Cardiac muscle cell (in vitro differentiated cells and primary cell): ENCODE measurements around the gene PTTG1IP. TPM values are rescaled to one million over a fixed set of nuclear protein-coding genes. Genes with fewer than 3 reads are reported as not detected.

Experiments
- DNase-seq, 2 donors: peaks; one replicate each; pipeline versions ENCODE4 v3.0.0 to v3.0.0-alpha.2; 2010 to 2017; ENCODE audit warnings: low read depth in 1 of 2, low spot score in 1 of 2
- H3K27ac ChIP-seq: fragments of 200-600 bp; sonication (generic); 2 replicates; pipeline ENCODE4 v1.5.1; 2016
- H3K27me3 ChIP-seq: fragments of 200-600 bp; sonication (generic); 2 replicates; pipeline ENCODE4 v1.6.0; 2016; ENCODE audit warnings: control low read depth
- H3K36me3 ChIP-seq: fragments of 200-600 bp; sonication (generic); 2 replicates; pipeline ENCODE4 v1.5.1; 2016; ENCODE audit warnings: control low read depth
- H3K4me1 ChIP-seq: fragments of 200-600 bp; sonication (generic); 2 replicates; pipeline ENCODE4 v1.8.1; 2017; ENCODE audit warnings: low read depth, mild to moderate bottlenecking, mixed run types
- H3K4me3 ChIP-seq: fragments of 200-600 bp; sonication (generic); 2 replicates; pipeline ENCODE4 v1.5.1; 2016; ENCODE audit warnings: mild to moderate bottlenecking
- H3K9me3 ChIP-seq: fragments of 200-600 bp; sonication (generic); 2 replicates; pipeline ENCODE4 v1.5.1; 2017; ENCODE audit warnings: low read depth, mild to moderate bottlenecking, control low read depth
- polyA plus RNA-seq: library from polyadenylated mRNA; unstranded; fragments of >200 nt; fragmentation: Nextera tagmentation; extraction: Ambion mirVana; gene quantifications from 2 replicates; pipeline ENCODE4 v1.2.1, GENCODE V29; 2016
- total RNA-seq: library from RNA; depleted of rRNA; stranded (reverse); fragments of >200 nt; gene quantifications from 2 replicates; pipeline ENCODE4 v1.2.3, GENCODE V29; 2016
- TF ChIP-seq, protein P1 (sequence below): IDR thresholded peaks from 2 replicates; pipeline ENCODE4 v1.5.1; 2012; ENCODE audit warnings: low read depth, mild to moderate bottlenecking, low read length

Gene PTTG1IP
- total and polyA plus RNA-seq, 2 experiments from 2014 or later = 204 to 253 TPM

DNA sequence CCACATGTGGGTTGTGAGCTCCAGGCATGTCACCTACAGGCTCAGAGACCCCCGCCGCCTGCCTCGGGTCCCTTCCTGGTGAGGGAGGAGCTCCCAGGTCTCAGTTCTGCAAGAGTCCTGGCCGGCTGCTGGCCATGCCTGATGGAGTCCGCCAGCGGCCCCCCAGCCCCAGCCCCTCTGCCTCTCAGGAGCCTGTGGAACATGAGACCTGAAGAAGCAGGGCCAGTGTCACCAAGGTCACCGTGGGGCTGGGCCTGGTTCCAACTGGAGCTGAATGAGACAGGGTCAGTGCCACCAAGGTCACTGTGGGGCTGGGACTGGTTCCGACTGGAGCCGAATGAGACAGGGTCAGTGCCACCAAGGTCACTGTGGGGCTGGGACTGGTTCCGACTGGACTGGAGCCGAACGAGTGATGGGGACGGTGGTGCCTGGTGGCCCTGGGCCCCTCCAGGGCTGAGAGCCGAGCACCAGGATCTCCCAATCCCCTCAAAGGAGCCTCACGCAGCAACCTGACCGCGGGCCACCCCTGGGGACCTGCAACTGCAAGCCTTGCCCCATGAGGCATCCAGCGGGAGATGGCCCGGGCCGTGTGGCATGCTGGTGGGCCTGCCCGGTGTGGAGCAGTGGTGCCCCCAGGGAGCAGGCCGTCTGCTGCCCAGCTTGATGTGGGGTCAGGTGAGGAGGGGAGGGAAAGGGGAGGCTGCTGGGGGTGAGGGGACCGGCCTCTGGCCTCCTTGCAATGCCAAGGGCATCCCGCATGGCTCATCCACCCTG, 14.5 kb upstream of the PTTG1IP start:
- Histone ChIP-seq H3K27me3 (no peaks in the 10 kb centered on the region), H3K9me3 (no peaks in the 10 kb centered on the region), H3K36me3 (no peaks in the 10 kb centered on the region), H3K4me3 (no peak overlapping the region), H3K27ac (no peak overlapping the region), H3K4me1 (no peaks in the 10 kb centered on the region)
- TF ChIP-seq, protein P1, sequence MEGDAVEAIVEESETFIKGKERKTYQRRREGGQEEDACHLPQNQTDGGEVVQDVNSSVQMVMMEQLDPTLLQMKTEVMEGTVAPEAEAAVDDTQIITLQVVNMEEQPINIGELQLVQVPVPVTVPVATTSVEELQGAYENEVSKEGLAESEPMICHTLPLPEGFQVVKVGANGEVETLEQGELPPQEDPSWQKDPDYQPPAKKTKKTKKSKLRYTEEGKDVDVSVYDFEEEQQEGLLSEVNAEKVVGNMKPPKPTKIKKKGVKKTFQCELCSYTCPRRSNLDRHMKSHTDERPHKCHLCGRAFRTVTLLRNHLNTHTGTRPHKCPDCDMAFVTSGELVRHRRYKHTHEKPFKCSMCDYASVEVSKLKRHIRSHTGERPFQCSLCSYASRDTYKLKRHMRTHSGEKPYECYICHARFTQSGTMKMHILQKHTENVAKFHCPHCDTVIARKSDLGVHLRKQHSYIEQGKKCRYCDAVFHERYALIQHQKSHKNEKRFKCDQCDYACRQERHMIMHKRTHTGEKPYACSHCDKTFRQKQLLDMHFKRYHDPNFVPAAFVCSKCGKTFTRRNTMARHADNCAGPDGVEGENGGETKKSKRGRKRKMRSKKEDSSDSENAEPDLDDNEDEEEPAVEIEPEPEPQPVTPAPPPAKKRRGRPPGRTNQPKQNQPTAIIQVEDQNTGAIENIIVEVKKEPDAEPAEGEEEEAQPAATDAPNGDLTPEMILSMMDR = no peak
- DNase-seq = no peak

DNA sequence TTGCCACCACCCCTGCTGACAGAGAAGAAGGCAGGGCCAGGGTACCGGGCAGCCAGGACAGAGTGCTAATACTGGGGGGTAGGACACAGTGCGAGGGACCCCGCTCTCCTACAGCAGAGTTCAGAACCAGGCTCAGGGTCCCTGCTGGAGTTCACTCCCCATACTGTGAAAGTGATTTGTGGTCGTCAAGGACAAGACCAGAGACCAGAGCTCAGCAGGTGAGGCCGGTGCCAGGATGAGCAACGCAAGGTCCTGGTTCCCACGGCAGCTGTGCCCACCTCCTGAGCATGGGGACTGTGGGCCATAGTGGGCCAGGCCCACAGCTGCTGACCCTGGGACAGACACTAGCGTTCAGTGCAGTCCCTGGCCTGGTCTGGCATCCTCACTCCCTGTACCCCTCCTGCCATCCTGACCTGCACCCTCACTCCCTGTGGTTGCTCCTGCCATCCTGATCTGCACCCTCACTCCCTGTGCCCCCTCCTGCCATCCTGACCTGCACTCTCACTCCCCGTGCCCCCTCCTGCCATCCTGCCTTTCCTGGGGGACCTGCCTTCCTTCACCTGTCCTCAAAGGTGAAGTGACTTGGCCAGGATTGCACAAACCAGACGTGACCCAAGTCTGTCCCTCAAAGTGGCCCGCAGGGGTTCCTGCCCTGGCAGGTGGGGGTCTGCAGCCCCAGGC, 13.8 kb upstream of the PTTG1IP start:
- no peaks in the 10 kb centered on the region for H3K36me3 ChIP-seq
- H3K27ac ChIP-seq = no peak overlapping the region
- no peaks in the 10 kb centered on the region for H3K9me3 ChIP-seq
- no peak for DNase-seq
- H3K4me1 ChIP-seq = no peaks in the 10 kb centered on the region
- H3K27me3 ChIP-seq = peaks cover under 1% of the 10 kb centered on the region
- TF ChIP-seq, protein P1 = no peak
- H3K4me3 ChIP-seq = no peak overlapping the region

DNA sequence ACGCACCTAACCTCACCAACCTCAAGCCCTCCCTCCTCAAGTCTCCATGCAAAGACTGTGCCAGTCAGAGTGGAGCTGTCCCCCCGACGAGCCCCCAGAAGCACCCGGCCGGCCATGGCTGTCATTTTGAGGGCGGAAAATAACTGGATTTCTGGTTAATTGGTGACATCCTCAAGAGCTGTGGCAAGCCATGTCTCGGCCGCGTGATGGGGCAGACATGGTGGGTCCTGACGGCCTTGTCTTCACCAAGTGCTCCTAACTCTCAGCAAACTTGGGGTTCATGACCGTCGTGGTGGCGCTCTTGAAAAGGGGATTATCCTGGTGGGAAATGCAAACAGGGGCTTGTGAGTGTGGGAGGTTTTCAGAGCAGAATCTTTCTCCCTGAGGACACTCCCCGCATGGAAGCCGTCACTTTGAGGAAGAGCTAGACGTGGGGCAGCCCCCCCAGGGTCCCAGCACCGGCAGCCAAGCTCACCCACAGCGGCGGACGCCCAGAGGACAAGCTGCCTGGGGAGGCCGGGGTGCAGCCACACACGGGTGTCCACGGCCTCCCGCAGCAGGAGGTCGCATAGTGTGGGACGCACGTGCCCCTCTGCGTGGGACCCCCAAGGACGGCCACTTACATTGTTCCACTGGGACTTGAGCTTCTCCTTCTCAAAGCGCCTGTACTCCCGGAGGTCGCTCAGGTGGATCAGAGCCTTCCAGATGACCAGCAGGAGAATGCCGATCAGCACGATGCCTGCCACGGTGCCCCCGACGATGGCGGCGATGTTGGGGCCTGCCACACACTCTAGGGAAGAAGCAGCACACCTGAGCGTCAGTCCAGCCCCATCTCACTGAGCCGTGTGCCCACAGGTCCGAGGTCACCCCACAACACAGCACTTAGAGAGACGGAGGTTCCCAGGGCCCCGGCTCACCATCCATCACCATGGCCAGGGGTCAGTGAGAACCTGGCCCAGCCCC, 12.9 kb upstream of the PTTG1IP start:
- Histone ChIP-seq H3K27me3 (peaks cover 3% of the 10 kb centered on the region), H3K27ac (no peak overlapping the region), H3K9me3 (no peaks in the 10 kb centered on the region), H3K4me3 (no peak overlapping the region), H3K36me3 (no peaks in the 10 kb centered on the region), H3K4me1 (no peaks in the 10 kb centered on the region)
- TF ChIP-seq, protein P1 = no peak
- DNase-seq = no peak

DNA sequence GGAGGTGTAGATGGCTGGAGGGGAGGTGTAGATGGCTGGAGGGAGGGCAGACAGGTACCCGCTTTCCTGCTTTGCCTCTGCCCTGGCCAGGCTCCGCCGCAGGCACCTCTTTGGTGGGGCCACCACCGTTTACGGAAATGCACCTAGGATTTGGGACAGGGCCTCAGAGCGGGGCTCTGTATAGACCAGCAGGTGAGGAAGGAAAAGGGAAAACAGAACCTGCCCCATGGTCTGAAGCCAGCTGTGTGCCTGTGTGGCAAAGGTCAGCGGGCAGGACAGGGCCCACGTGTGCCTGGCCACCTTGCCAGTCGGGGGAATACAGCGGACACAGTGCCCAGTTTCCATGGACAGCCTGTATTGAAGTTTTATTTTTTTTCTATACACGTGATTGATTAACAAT, 12.1 kb upstream of the PTTG1IP start:
- Histone ChIP-seq H3K36me3 (no peaks in the 10 kb centered on the region), H3K9me3 (no peaks in the 10 kb centered on the region), H3K4me1 (no peaks in the 10 kb centered on the region), H3K27ac (no peak overlapping the region), H3K27me3 (peaks cover 5% of the 10 kb centered on the region), H3K4me3 (no peak overlapping the region)
- TF ChIP-seq, protein P1 = no peak
- DNase-seq = no peak

DNA sequence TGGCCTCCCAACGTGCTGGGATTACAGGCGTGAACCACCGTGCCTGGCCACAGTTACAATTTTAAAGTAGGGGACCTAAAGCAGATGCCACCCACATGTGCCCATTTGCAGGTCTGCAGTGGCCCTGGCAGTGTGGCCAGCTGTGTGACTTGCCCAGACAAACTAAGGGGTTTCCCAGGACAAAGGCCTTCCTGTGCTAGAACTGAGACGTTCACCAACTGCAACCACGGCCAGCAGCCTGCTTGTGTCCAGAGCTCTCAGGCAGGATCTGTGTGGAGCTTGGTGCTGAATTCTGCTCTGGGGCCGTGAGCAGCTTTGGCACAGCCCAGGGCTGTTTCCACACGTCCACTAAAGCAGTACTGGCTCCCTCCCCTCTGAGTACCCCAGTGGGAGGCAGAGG, 10.6 kb upstream of the PTTG1IP start:
- no peaks in the 10 kb centered on the region for H3K4me1 ChIP-seq
- H3K27ac ChIP-seq = no peak overlapping the region
- DNase-seq = peak in 1 of 2 donors; percentile 12
- TF ChIP-seq, protein P1 = no peak
- H3K36me3 ChIP-seq = no peaks in the 10 kb centered on the region
- H3K27me3 ChIP-seq = peaks cover 5% of the 10 kb centered on the region
- no peak overlapping the region for H3K4me3 ChIP-seq
- no peaks in the 10 kb centered on the region for H3K9me3 ChIP-seq
